Measurements from ENCODE around the gene TECPR1.

TECPR1 gene, protein sequence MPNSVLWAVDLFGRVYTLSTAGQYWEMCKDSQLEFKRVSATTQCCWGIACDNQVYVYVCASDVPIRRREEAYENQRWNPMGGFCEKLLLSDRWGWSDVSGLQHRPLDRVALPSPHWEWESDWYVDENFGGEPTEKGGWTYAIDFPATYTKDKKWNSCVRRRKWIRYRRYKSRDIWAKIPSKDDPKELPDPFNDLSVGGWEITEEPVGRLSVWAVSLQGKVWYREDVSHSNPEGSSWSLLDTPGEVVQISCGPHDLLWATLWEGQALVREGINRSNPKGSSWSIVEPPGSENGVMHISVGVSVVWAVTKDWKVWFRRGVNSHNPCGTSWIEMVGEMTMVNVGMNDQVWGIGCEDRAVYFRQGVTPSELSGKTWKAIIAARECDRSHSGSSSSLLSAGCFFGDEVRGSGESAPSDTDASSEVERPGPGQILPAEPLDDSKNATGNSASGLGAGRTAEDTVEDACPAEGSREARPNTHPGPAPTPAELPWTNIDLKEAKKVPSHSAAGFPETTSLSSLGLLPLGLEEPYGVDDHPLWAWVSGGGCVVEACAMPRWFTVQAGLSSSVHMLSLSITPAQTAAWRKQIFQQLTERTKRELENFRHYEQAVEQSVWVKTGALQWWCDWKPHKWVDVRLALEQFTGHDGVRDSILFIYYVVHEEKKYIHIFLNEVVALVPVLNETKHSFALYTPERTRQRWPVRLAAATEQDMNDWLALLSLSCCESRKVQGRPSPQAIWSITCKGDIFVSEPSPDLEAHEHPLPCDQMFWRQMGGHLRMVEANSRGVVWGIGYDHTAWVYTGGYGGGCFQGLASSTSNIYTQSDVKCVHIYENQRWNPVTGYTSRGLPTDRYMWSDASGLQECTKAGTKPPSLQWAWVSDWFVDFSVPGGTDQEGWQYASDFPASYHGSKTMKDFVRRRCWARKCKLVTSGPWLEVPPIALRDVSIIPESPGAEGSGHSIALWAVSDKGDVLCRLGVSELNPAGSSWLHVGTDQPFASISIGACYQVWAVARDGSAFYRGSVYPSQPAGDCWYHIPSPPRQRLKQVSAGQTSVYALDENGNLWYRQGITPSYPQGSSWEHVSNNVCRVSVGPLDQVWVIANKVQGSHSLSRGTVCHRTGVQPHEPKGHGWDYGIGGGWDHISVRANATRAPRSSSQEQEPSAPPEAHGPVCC

DNA sequence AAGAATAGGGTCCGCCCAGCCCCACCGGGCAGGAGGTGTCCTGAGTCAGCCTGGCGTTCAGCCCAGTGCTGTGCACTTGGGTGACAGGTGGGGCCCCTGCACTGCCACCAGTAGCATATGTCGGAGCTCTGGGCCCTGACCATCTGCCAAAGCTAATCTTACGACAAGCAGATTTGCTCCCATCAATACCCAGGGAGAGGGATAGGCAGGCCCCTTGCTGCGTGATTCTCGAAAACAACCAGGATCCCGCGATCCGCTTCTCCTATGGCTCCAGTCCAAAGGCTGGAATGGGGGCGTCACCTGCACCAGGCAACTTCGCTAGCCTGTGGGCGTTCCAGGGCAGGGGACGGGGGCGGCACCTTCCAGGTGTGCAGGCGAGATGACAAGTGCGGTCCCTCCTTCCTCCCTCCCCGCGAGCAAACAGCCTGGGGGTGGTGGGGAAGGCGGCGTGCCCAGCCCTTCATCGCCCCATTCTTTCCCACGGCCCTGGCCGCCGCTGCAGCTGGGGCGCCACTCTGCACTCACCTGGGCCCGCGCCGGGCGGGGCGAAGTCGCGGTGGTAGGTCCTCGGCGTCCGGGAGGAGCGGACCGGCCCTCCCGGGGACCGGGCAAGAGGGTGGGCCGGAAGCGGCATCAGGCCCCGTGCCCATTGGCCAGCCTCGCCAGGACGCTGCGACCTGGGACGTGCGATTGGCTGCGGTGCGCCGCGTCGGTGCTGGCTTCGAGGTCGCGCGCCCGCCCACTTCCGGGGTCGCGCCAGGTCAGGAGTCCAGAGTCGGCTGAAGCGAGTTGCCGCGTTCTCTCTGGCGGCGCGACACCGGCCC lies at the start of gene TECPR1:
TSS of gene TECPR1 (minus strand) at position 632 of the 824 bp plus-strand sequence. CDS start 6,086 bp downstream, outside the sequence.
- DNase-seq (ENCODE audit: low spot score): peak; percentile 98

DNA sequence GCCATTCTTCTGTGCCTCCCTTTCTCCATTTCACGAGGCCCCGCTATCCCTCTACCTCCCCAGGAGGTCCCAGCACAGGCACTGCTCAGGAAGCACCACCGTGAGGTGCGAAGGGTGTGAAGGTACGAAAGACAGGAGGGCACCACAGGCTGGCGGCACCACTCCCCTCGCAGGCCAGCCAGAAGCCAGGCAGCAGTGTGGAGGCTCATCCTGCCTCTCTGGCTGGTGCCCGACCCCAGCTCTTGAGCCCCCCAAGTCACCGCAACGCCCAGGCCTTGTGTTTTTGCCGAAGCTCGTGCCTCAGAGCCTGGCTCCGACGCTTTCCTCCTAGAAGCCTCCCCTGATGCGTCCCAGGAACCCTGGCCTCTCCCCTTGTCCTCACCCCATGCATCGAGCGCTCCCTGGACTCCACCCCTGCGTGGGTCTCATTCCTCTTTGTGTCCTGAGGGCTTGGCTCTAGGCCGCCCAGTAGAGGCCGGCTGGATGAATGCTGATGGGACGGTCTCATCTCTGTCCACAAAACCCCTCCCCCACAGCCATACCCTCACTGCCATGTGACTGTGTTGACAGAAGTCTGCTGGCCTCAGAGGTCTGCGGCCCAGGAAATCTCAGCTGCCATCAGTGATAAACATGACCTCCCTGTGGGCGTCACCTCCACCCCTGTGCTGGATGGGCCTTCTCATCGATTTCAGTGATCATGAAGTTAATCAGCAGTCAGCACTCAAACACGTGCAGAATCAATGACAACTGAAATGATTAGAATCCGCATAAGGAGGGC lies 48.8 kb upstream of the TECPR1 start:
- no peak for DNase-seq (ENCODE audit: low spot score)

DNA sequence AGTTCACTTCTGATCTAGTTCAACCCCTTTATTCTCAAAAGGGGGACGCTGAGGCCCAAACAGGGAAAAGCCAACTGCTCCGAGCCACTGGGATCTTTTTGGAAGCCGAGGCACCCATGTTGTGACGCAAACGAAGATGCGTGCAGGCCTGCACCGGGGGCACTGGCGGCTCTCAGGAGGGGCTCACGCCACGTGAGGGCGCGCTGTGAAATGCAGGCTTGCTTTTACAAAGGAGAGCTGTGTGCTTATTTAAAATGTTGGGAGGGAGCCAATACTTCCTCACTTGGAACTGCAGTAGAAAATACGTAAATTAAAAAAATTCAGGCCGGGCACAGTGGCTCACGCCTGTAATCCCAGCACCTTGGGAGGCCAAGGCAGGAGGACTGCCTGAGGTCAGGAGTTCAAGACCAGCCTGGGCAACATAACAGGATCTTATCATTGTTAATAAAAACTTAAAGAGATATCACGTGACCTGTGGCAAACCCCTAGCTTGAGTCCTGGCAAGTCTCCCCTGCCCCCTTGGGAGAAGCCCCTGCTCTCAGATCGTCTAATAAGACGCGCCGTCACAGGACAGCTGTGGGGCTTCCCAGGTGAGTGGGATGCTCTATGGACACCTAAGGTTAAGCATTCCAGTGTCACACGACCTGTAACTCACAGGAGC lies 45.7 kb upstream of the TECPR1 start:
- peak; percentile 63 for DNase-seq (ENCODE audit: low spot score)

DNA sequence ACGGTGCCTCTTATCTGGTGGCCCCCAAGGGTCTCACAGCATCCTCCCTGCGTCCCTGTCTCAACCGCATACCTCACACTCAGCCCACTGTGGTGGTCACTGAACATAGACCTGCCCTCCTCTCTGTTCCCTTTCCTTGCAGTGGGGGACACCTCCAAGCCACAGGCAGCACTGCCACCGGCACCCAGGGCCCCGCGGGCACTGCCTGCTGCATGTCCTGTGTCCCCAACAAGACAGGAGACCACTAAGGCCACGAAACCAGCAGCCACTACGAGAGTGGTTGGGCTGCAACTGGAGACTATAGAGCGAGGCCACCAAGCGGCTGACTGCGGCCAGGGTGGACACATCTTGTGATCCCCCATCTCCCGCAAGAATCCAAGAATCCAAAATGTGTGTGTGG lies 44.8 kb upstream of the TECPR1 start:
- DNase-seq (ENCODE audit: low spot score): no peak

DNA sequence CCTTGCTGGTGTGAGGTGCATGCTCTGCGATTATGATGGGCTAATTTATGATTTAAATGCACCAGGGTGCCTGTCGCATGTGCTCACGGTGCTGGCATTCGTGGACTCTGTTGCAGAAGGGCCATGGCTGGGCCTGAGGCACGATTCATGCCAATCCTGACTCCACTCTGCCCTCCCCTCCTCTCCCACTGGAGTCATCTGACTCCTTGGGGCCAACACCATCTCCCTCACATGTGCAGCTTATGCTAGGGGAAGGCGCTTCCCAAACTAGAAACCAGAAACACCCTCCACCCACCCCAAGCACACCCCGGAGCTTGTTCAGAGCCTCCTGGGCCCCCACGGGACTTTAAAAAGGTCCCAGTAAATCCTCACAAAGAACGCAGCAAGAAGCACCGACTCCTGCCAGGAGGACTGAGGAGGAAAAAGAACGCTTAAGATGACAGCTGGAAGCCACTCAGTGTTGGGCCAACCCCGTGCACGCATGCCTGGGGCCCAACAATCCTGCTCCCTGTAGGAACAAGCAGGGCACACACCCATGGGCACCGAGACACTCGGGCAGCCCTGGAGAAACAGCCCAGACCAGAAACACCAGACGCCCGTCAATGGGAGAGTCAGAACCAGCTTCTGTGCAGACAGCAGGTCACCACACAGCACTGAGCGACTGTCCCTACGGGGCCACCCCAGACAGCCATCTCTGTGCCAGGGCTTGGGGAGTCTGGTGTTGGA lies 43.6 kb upstream of the TECPR1 start:
- DNase-seq (ENCODE audit: low spot score): no peak

DNA sequence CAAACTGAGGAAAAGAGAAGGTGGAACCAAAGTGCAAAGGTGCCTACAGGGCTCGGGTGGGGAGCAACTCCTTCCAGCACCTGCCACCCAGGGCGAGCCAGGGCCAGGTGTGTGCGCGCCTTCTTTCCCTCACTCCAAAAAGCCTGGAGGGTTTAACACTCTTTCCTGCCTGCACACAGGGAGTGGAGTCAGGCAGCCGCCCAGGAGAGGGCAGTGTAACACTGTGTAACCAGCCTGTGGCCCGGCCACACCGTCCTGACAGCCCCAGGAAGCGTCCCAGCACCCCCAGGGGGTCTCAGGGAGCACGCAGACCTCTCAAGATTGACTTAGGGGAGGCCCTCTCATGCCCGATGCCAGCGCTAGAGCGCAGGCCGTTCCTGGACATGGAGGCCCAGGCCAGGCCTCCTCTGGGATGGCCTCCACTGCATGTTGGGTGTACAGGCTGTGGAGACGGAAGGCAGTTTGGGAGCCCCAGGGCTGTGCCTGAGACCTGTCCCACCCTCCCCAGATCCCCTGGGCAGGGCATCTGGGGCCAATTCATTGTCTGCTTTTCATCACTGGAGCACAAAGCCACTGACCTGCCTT lies 42.9 kb upstream of the TECPR1 start:
- peak; percentile 68 for DNase-seq (ENCODE audit: low spot score)

DNA sequence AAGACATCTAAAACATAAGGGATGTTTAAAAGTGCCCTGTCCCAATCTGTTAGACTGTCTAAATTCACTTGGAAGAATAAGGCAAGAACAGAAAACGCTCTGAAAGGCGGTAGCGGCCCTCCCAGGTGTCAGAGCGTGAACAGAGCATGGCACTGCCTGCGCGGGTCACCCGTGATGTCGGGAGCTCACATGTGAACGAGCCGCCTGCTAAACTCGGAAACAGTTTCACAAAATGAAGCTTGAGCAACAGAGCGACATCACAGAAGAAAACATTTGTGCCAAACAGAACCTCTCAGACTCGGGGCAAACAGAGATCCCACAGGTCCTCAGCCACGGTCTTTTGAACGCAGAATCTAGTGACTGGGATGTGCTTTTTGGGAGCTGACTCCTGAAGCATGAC lies 42.3 kb upstream of the TECPR1 start:
- no peak for DNase-seq (ENCODE audit: low spot score)

DNA sequence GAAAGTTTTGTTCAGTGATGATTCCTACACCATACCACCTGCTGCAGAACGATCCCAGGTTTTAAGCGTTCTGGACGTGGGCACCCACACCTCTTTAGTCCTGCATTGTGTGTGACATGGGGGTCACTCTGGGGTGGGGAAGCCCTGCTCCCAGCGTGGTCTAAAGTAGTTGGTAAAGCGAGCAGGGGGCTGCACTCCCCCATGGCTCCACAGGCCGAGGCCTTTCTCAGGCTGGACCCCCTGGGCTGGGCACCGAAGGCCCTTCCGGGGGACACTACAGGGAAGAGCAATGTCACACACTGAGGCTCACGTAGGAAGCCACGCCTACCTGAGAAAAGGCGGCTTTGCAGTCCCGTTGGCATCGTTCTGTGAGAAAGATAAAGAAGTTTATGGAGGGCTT lies 41.7 kb upstream of the TECPR1 start:
- DNase-seq (ENCODE audit: low spot score): no peak

DNA sequence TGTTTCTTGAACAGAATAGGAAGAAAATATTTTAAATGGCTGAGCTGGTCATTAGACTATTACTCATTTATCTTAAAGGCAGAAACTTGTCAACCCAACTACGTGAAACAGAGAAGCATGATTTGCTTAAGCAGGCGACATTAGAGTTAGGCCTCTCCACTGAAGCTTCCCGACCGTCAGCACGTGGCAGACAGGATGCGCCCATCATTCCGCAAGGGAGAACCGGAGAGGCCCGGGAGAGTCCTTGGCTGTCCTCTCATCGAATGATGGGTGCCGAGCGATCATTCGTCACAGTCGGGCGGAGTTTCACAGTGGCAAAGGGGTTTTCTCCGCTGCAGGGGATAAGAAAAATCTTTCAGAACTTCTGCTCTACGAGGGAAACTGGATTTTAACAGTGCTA lies 41.2 kb upstream of the TECPR1 start:
- DNase-seq (ENCODE audit: low spot score): no peak

DNA sequence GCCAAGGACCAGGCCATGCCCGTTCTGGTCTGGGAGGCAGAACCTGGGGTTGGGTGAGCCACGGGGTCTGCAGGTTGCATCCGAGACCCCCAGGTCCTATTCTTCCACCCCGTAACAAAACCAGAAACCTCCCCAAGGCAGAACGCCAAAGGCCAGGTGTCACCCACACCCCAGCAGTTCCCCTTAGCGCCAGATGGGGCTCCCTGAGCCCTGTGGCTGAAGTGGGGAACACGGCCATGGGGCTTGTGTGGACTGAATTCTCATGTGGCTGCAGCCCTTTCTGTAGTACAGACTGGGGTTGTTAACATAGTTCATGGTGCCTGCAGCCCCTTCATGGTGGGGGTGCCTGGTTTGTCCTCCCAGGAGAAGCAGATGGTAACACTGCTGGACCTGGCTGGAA lies 39.7 kb upstream of the TECPR1 start:
- DNase-seq (ENCODE audit: low spot score): no peak

DNA sequence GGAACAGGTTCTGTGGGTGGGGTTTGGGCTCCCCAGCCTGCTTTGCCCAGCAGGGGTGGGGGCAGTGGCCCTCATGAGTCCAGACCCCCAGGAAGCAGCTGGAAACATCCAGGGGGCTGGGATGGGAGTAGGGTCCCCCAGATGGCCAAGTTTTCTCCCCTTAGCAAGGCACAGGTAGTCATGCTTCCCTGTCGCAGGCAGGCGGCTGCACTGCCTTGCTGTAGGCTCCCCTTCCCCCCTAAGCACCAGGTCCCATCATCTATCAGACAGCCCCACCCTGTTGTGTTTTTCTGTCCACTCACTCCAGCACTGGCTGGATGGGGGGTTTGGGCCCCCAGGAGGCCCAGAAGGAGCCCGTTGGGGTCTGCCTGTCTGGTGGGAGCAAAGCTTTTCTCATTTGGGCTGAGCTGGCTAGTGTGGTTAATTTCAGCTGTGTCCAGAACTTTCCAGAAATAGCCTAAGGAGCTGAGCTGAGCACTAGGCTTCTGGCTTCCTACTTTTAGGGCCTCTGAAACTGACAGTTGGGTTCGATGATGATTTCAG lies 37.4 kb upstream of the TECPR1 start:
- no peak for DNase-seq (ENCODE audit: low spot score)

DNA sequence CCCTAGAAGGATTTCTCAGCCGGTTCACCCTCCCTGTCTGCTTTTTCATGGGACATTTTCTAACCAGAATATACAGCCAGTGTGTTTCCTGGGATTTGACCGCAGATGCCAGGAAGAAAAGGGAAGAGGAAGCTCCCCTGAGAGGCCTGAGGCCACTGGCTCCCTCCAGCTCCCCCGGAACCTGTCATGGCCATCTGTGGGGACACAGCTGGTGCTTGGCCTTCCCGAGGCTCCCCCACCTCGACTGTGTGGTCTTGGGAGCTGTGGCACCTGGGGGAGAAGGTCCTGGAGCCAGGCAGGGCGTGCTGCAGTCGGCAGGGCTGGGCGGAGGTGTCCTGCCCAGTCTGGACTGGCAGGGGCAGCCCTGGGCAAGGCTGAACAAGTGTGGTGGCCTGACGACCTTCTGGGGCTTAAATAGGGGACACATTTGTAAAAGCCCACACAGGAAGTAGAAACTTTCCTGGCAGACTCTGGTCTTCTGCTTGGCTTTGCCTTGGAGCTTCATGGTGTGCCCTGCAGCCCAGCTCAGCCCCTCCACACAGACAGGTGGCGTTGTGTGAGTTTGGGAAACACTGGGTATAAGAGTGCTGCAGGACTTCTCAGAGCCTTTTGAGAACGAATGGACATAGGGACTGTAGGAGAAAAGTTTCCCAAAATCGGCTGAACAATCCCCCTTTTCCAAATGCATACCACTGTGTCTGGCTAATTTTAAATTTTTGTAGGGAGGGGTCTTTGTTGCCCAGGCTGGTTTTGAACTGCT lies 36.2 kb upstream of the TECPR1 start:
- no peak for DNase-seq (ENCODE audit: low spot score)

DNA sequence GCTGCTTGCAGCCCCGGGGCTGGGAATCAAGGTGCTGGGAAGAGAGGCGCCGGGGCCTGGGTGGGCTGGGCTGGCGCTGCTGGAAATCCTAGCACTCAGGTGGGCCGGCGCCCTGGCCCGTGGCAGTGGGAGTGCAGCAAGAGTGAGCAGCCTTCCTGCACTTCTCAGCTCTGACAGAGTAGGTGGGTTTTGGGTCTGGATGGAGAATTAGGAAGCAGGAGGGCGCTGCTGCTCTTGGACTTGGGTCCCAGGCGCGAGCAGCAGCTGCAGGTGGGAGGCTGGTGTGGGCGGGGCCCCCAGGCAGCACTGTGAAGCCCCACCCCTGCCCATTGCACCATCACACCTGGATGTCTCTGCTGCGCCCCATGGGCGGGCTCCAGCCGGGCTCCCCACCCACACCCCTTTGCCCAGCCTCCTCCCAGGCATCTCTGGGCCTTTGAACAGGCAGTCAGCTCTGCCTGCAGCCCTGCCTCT lies 35.5 kb upstream of the TECPR1 start:
- no peak for DNase-seq (ENCODE audit: low spot score)

DNA sequence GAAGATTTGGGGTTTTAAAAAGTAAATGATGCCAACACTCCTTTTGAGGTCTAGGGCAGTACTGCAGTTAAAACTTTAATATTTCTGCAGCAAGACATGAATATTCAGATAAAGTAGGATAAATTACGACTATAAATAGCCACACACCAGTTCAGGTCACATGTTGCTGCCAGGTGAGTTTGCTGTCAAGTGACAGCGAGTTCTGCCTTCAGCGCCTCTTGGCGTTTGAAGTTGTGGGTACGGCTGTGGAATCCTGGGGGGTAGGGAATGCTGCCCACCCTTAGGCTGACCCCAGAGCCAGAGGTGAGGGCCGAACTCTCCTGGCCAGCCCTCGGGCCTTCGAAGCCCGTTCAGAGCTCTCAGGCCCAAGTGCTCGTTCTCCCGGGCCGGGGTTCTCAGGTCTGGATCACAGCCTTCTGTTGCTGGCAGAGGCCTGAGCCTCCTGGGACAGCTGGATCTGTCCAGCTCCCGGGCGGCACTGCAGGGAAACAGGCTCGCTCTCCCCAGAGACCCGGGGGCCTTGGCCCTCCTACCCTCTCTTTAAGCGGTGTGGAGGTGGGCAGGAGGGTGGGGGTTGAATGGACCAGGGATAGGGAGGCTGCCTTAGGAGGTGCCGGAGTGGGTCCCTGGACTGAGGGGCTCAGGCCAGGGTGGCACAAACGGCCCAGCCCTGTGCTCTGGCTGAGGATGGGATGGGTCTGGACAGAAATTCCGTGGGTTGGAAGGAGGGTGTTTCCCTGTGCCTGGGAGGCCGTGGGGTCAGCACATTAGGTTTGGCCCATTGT lies 34.9 kb upstream of the TECPR1 start:
- no peak for DNase-seq (ENCODE audit: low spot score)

DNA sequence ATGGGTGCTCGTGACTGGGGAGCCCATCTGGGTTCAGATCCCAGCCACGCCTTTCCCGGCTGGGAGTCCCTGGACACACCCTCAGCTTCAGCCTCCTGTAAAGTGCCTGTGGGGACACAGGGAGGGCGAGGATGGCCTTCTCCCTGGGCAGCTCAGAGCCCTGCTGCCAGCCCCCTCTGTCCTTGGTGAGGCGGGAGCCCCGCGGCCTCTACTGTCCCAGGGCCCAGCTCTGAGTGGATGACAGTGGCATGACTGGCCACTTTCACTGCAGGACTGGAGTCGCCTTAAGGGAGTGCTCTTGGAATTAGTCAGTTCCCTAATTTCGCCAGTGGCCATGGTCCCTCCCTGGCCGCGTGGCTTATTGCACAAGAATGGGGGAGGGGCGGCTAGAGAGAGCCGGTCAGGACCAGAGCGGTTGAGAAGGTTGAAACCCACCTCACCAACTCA lies 34.1 kb upstream of the TECPR1 start:
- DNase-seq (ENCODE audit: low spot score): peak; percentile 63

DNA sequence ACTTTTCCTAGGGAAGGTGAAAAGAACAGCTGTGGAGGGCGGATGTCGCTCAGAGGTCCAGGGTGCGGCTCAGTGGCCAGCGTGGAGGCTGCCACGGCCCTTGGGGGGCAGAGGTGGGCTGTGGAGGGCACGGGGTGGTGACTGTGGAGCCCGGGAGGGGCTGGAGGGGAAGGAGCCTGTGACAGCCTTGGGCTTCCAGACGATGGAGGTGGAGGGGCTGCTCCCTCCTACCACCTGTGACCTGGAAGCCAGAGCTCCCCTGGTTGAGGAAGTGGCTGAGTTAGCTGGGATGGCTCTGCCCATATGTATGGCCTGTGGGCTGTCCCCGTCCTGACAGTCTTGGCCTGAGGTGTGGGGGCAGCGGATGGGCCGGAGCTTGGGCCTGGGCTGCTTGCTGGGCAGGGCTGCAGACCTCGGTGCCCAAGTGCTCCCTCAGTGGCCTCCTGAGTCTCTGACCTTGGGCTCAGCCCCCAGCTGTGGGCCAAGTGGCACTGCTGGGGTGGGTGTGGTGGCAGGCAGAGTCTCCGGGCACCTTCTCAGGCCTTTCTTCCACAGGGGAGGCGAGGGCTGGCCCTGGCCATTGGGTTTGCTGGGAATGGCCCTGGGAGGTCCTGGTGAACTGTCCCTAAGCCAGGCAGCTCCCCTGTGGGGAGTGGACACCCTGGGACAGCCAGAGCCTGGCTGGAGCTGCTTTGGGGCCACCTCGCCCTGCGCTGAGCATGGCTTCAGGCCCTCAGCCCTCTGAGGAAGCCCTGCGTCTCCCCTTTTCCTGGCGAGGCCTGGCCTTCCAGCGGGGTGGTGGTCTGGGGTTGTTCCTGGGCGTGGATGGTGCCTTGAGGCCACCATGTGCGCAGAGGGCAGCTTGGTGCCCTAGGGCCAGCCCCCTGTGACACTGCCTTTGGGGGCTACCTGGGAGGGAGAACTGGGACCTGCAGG lies 33.4 kb upstream of the TECPR1 start:
- DNase-seq (ENCODE audit: low spot score): no peak
